22Rv1 (cell line): ENCODE data around the gene STXBP5.

Experiments used
- ZFX ChIP-seq: fragments of 450-650 bp; IDR thresholded peaks from 2 replicates; pipeline ENCODE4 v1.6.1; 2017; ENCODE audit warnings: antibody characterized with exemption, borderline replicate concordance
- TF ChIP-seq, protein P1 (sequence below): fragments of 450-650 bp; IDR thresholded peaks from 2 replicates; pipeline ENCODE4 v1.5.1; 2017; ENCODE audit warnings: mild to moderate bottlenecking

DNA sequence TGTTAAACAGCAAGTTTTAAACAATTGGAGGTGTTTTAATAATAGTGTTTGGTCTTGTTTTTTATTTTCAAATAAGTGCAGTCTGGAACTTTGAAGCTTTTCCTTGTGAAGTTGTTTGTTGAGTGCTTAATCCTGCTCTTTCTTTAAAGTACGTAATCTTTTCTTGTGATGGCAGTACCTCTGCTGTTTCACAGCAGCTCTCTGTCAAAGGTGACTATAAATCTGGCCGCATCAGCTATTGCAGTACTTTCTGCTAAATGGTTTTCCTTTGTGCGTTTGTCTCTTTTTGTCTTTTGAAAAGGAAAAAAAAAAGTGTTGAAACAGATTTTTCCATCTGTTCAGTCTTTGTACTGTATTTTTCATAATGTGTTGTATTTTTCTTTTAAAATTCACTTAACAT, 12.7 kb downstream of the STXBP5 start:
- TF ChIP-seq, protein P1, sequence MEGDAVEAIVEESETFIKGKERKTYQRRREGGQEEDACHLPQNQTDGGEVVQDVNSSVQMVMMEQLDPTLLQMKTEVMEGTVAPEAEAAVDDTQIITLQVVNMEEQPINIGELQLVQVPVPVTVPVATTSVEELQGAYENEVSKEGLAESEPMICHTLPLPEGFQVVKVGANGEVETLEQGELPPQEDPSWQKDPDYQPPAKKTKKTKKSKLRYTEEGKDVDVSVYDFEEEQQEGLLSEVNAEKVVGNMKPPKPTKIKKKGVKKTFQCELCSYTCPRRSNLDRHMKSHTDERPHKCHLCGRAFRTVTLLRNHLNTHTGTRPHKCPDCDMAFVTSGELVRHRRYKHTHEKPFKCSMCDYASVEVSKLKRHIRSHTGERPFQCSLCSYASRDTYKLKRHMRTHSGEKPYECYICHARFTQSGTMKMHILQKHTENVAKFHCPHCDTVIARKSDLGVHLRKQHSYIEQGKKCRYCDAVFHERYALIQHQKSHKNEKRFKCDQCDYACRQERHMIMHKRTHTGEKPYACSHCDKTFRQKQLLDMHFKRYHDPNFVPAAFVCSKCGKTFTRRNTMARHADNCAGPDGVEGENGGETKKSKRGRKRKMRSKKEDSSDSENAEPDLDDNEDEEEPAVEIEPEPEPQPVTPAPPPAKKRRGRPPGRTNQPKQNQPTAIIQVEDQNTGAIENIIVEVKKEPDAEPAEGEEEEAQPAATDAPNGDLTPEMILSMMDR = no peak
- no peak for TF ChIP-seq ZFX
